Thoracic aorta (tissue), 2 donors: ENCODE results near the gene PLEKHA3. TPM values are rescaled to one million over a fixed set of nuclear protein-coding genes. Genes with fewer than 3 reads are reported as not detected.

Experiments used
- ATAC-seq: fragments of 150-250 bp; one replicate; pipeline ENCODE4 v1.8.0; 2017; ENCODE audit warnings: low read depth; ENCODE audit not compliant: insufficient number of reproducible peaks, low FRiP score
- DNase-seq: peaks from one replicate; pipeline ENCODE4 v3.0.0-alpha.2; 2020; ENCODE audit warnings: low spot score
- H3K27ac ChIP-seq, 2 donors: fragments of 200-600 bp; sonication (generic); 1 replicate in 1 of 2; 2 replicates in 1 of 2; pipeline ENCODE4 v1.5.1; 2016; ENCODE audit warnings: mild to moderate bottlenecking in 2 of 2, moderate library complexity in 2 of 2
- H3K27me3 ChIP-seq: fragments of 200-600 bp; sonication (generic); replicated peaks from 2 replicates; pipeline ENCODE4 v1.6.0; 2016; ENCODE audit warnings: mild to moderate bottlenecking; ENCODE audit not compliant: insufficient read depth
- H3K36me3 ChIP-seq: fragments of 200-600 bp; sonication (generic); one replicate; pipeline ENCODE4 v1.5.1; 2016
- H3K4me1 ChIP-seq, 2 donors: fragments of 200-600 bp; sonication (generic); 1 replicate in 1 of 2; 2 replicates in 1 of 2; pipeline versions ENCODE4 v1.5.1 to v1.6.0; 2016; ENCODE audit warnings: low read depth in 2 of 2, mild to moderate bottlenecking in 1 of 2; ENCODE audit not compliant: control insufficient read depth in 1 of 2
- H3K4me3 ChIP-seq: fragments of 200-600 bp; sonication (generic); 2 replicates; pipeline ENCODE4 v1.5.1; 2016; ENCODE audit warnings: mild to moderate bottlenecking
- H3K9me3 ChIP-seq: fragments of 200-600 bp; sonication (generic); 2 replicates; pipeline ENCODE4 v1.5.1; 2016
- total RNA-seq, 2 donors: library from RNA; depleted of rRNA; stranded (reverse); fragments of >200 nt; gene quantifications; one replicate each; pipeline versions ENCODE4 v1.1.0 to v1.2.3, GENCODE V29; 2016
- TF ChIP-seq, protein P1 (sequence below): fragments of 200-600 bp; sonication (generic); IDR thresholded peaks from one replicate; pipeline ENCODE4 v1.5.1; 2019; ENCODE audit warnings: antibody characterized with exemption

Gene PLEKHA3
- total RNA-seq, 2 donors from 2014 or later: 9.7 to 22.5 TPM

GRCh38 chr2:178512484-178512883, 32.2 kb downstream of the PLEKHA3 start:
- no peak for DNase-seq
- H3K4me3 ChIP-seq: no peak overlapping the region
- TF ChIP-seq, protein P1, sequence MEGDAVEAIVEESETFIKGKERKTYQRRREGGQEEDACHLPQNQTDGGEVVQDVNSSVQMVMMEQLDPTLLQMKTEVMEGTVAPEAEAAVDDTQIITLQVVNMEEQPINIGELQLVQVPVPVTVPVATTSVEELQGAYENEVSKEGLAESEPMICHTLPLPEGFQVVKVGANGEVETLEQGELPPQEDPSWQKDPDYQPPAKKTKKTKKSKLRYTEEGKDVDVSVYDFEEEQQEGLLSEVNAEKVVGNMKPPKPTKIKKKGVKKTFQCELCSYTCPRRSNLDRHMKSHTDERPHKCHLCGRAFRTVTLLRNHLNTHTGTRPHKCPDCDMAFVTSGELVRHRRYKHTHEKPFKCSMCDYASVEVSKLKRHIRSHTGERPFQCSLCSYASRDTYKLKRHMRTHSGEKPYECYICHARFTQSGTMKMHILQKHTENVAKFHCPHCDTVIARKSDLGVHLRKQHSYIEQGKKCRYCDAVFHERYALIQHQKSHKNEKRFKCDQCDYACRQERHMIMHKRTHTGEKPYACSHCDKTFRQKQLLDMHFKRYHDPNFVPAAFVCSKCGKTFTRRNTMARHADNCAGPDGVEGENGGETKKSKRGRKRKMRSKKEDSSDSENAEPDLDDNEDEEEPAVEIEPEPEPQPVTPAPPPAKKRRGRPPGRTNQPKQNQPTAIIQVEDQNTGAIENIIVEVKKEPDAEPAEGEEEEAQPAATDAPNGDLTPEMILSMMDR: no peak
- H3K27me3 ChIP-seq: no peaks in the 10 kb centered on the region
- ATAC-seq: no peak
- H3K36me3 ChIP-seq: peaks cover 5% of the 10 kb centered on the region
- no peaks in the 10 kb centered on the region for H3K9me3 ChIP-seq
- H3K27ac ChIP-seq: no peak overlapping the region
- no peaks in the 10 kb centered on the region for H3K4me1 ChIP-seq

- H3K36me3 ChIP-seq: peaks cover 12% of the 10 kb centered on the region
- no peak overlapping the region for H3K27ac ChIP-seq
- no peaks in the 10 kb centered on the region for H3K27me3 ChIP-seq
- TF ChIP-seq, protein P1: no peak
- no peak for DNase-seq
- H3K4me1 ChIP-seq: no peaks in the 10 kb centered on the region
- H3K4me3 ChIP-seq: no peak overlapping the region
- no peaks in the 10 kb centered on the region for H3K9me3 ChIP-seq
- ATAC-seq: no peak
Observed at GRCh38 chr2:178513876-178514275, 33.6 kb downstream of the PLEKHA3 start.

DNA sequence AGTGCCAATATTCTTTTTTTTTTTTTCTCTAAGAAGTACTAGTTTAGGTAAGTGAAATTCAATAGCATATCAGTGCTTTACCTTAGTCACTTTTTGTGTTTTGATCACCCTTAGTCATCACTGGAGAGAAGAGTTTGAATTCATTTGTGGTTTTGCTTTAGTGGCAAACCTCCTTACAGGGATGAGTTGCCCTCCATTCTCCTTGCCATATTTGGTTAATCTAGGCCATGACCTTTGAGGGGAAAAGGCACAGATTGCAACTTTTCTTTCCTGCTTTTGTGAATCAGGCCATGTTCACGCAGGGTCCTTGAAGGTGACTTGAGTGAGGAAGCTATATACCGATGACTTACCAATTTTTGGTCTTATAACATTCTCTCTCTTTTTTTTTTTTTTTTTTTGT, 34.4 kb downstream of the PLEKHA3 start:
- no peak for ATAC-seq

DNA sequence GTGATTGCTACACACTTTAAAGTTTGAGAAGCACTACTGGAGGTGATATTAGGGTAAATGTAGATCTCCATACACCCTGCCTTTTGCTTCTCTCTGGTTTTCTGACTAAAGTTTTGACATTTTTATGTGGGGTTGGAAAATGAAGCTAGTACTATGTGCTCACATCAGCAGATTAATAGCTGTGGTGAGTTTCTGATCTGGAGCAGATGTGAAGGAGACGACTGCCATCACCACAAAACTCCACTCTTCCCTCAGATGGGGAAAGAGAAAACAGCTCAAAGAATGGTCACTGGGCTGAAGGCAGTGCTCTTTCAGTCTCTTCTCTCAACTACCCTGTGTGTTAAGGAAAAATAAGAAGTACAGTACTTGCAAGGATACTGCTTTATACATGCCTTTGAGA, 37.2 kb downstream of the PLEKHA3 start:
- no peak overlapping the region for H3K4me3 ChIP-seq
- no peaks in the 10 kb centered on the region for H3K27me3 ChIP-seq
- no peak for DNase-seq
- no peak overlapping the region for H3K27ac ChIP-seq
- H3K4me1 ChIP-seq: no peaks in the 10 kb centered on the region
- peaks cover 8% of the 10 kb centered on the region for H3K36me3 ChIP-seq
- no peaks in the 10 kb centered on the region for H3K9me3 ChIP-seq
- TF ChIP-seq, protein P1: no peak
- ATAC-seq: no peak

More for the DNA sequence above, 34.4 kb downstream of the PLEKHA3 start:
- Histone ChIP-seq H3K9me3 (no peaks in the 10 kb centered on the region), H3K27ac (no peak overlapping the region), H3K36me3 (peaks cover 12% of the 10 kb centered on the region), H3K27me3 (no peaks in the 10 kb centered on the region), H3K4me1 (no peaks in the 10 kb centered on the region), H3K4me3 (no peak overlapping the region)
- no peak for DNase-seq
- TF ChIP-seq, protein P1: no peak

DNA sequence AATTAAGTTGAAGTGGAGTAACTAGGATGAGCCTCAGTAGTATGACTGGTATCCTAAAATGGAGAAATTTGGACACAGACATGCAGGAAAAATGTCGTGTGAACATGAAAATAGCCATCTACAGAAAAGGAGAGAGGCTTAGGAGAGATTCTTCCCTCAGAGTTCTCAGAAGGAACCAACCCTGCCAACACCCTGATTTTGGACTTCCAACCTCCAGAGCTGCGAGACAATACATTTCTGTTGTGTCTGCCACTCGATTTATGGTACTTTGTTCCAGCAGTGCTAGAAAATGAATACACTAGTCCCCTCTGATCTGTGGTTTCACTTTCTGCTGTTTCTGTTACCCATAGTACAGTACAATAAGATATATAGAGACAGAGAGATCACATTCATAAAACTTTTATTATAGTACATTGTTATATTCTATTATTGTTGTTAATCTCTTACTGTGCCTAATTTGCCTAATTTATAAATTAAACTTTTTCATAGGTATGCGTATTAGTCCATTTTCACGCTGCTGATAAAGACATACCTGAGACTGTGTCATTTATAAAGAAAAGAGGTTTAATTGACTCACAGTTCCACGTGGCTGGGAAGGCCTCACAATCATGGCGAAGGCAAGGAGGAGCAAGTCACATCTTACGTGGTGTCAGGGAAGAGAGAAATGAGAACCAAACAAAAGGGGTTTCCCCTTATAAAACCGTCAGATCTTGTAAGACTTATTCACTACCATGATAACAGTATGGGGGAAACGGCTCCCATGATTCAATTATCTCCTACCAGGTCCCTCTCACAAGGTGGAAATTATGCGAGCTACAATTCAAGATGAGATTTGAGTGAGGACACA, 41.3 kb downstream of the PLEKHA3 start:
- DNase-seq (no peak), ATAC-seq (no peak)
- Histone ChIP-seq H3K9me3 (no peaks in the 10 kb centered on the region), H3K36me3 (peaks cover 7% of the 10 kb centered on the region), H3K4me1 (peaks cover 0 to 7% of the 10 kb centered on the region in 2 donors), H3K4me3 (no peak overlapping the region), H3K27ac (no peak overlapping the region), H3K27me3 (no peaks in the 10 kb centered on the region)
- TF ChIP-seq, protein P1: no peak
